ENCODE measurements around the gene PINLYP. TPM values are rescaled to one million over a fixed set of nuclear protein-coding genes. Genes with fewer than 3 reads are reported as not detected.

Gene PINLYP
- total RNA-seq, 1 experiment from 2014 or later = 6.4 TPM

GRCh38 chr19:43533546-43534304 lies 41.9 kb upstream of the PINLYP start:
- H3K36me3 Mint-ChIP-seq = peaks cover 13% of the 10 kb centered on the region
- ChIA-PET CTCF (interaction anchor here (0.8 to 4.5 kb wide), 20 partner anchors 14 to 233 kb away, joined by 3 to 140 read pairs (median 7); partner anchors contain the start of genes IRGQ, PHLDB3 and ZNF576), POLR2A (interaction anchor here (0.8 to 1.7 kb wide), 6 partner anchors 14 to 221 kb away, joined by 3 to 8 read pairs (median 5); partner anchors contain the start of genes PLAUR and SMG9)
- peak overlapping the region; percentile 95 for H3K4me3 Mint-ChIP-seq
- H3K9me3 Mint-ChIP-seq = peaks cover 5% of the 10 kb centered on the region
- H3K4me1 Mint-ChIP-seq = peaks cover 18% of the 10 kb centered on the region
- DNase-seq (ENCODE audit: low spot score) (peak; percentile 98), ATAC-seq (peak; percentile 82)
- peak overlapping the region; percentile 100 for H3K27ac Mint-ChIP-seq
- H3K27me3 Mint-ChIP-seq (ENCODE audit: low read depth) = peaks cover 19% of the 10 kb centered on the region
- TF ChIP-seq SP1 (CRISPR knock-in tag; conservative IDR thresholded peaks at IDR 0.05) (peak; percentile 87), IRF2 (CRISPR knock-in tag; IDR thresholded peaks at IDR 0.05; ENCODE audit: borderline replicate concordance, low read depth) (no peak), ARID4B (CRISPR knock-in tag; IDR thresholded peaks at IDR 0.05; ENCODE audit: borderline replicate concordance) (0 out of 2 replicates have a peak, but pooled peaks have one; percentile 10), CDX4 (CRISPR knock-in tag; IDR thresholded peaks at IDR 0.05; ENCODE audit: borderline replicate concordance) (no peak), CREM (CRISPR knock-in tag; IDR thresholded peaks at IDR 0.05) (0 out of 2 replicates have a peak, but pooled peaks have one; percentile 12)

GRCh38 chr19:43534305-43534815 lies 41.2 kb upstream of the PINLYP start:
- POLR2A ChIA-PET = interaction anchor here (1.5 to 1.7 kb wide), 4 partner anchors 15 to 134 kb away, joined by 4 to 8 read pairs (median 6); partner anchors contain the start of gene PLAUR
- peak overlapping the region; percentile 100 for H3K27ac Mint-ChIP-seq
- H3K9me3 Mint-ChIP-seq = peaks cover 12% of the 10 kb centered on the region
- DNase-seq (ENCODE audit: low spot score) (no peak), ATAC-seq (no peak)
- peaks cover 17% of the 10 kb centered on the region for H3K27me3 Mint-ChIP-seq (ENCODE audit: low read depth)
- CTCF ChIA-PET = interaction anchor here (1.1 to 4.5 kb wide), 20 partner anchors 9 to 231 kb away, joined by 4 to 152 read pairs (median 16); partner anchors contain the start of genes ETHE1, IRGQ, PHLDB3 and ZNF576
- peaks cover 20% of the 10 kb centered on the region for H3K36me3 Mint-ChIP-seq
- no peak for TF ChIP-seq ELF4 (CRISPR knock-in tag; IDR thresholded peaks at IDR 0.05; ENCODE audit: low read depth)
- no peak for TF ChIP-seq JAZF1 (CRISPR knock-in tag; IDR thresholded peaks at IDR 0.05)
- no peak for TF ChIP-seq NFE2L1 (CRISPR knock-in tag; IDR thresholded peaks at IDR 0.05)
- no peak; the same call in 1 of the 2 replicates for TF ChIP-seq SP1 (CRISPR knock-in tag; conservative IDR thresholded peaks at IDR 0.05)
- TF ChIP-seq CBFB (CRISPR knock-in tag; IDR thresholded peaks at IDR 0.05; ENCODE audit: low read depth) = no peak
- no peak for TF ChIP-seq ATF6 (CRISPR knock-in tag; IDR thresholded peaks at IDR 0.05)
- peaks cover 18% of the 10 kb centered on the region for H3K4me1 Mint-ChIP-seq
- H3K4me3 Mint-ChIP-seq = peak overlapping the region; percentile 95

Measured in WTC11 (cell line).